Nephron progenitor cell (in vitro differentiated cells): ENCODE measurements around the gene VIM.

Experiments used
- DNase-seq: peaks from one replicate; pipeline ENCODE4 v3.0.0; 2021
- H3K27ac Mint-ChIP-seq: 2 replicates; pipeline ENCODE4 v1.8.0; 2021; ENCODE audit warnings: mild to moderate bottlenecking, moderate library complexity, mixed read lengths
- H3K27me3 Mint-ChIP-seq: 2 replicates; pipeline ENCODE4 v1.8.0; 2021; ENCODE audit warnings: mild to moderate bottlenecking, low read depth, mixed read lengths; ENCODE audit not compliant: poor library complexity
- H3K36me3 Mint-ChIP-seq: 2 replicates; pipeline ENCODE4 v1.8.0; 2021; ENCODE audit warnings: low read depth, mixed read lengths
- H3K4me1 Mint-ChIP-seq: 2 replicates; pipeline ENCODE4 v1.8.0; 2021; ENCODE audit warnings: mixed read lengths
- H3K4me3 Mint-ChIP-seq: 2 replicates; pipeline ENCODE4 v1.8.0; 2021; ENCODE audit warnings: mild to moderate bottlenecking, moderate library complexity, mixed read lengths
- H3K9me3 Mint-ChIP-seq: 2 replicates; pipeline ENCODE4 v1.8.0; 2021; ENCODE audit warnings: mild to moderate bottlenecking, moderate library complexity, mixed read lengths
- TF ChIP-seq, protein P1 (sequence below): fragments of 200-600 bp; sonication (generic); IDR thresholded peaks from 2 replicates; pipeline ENCODE4 v1.5.0; 2021; ENCODE audit warnings: antibody characterized with exemption

The VIM gene

DNA sequence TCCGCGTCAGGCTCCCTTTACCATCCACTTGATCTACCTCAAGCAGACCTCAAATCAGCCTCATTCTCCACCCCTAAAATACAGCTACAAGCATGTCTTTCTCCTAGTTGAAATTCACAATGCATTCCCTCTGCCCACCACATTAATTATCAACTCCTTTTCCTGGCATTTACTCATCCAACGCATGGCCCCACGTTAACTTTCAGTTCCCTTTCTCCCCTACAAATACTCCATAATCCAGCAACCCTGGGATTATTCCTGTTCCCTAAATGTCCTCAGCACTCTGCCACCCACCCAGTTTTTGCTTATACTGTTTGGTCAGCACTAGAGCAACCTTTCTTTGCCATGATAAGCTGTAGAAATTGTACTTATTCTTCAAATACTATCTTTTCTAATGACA is 5.7 kb upstream of the VIM start:
- H3K36me3 Mint-ChIP-seq: no peaks in the 10 kb centered on the region
- no peak for DNase-seq
- H3K4me1 Mint-ChIP-seq: peaks cover 26% of the 10 kb centered on the region
- TF ChIP-seq, protein P1, sequence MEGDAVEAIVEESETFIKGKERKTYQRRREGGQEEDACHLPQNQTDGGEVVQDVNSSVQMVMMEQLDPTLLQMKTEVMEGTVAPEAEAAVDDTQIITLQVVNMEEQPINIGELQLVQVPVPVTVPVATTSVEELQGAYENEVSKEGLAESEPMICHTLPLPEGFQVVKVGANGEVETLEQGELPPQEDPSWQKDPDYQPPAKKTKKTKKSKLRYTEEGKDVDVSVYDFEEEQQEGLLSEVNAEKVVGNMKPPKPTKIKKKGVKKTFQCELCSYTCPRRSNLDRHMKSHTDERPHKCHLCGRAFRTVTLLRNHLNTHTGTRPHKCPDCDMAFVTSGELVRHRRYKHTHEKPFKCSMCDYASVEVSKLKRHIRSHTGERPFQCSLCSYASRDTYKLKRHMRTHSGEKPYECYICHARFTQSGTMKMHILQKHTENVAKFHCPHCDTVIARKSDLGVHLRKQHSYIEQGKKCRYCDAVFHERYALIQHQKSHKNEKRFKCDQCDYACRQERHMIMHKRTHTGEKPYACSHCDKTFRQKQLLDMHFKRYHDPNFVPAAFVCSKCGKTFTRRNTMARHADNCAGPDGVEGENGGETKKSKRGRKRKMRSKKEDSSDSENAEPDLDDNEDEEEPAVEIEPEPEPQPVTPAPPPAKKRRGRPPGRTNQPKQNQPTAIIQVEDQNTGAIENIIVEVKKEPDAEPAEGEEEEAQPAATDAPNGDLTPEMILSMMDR: no peak
- H3K4me3 Mint-ChIP-seq: no peak overlapping the region
- H3K27me3 Mint-ChIP-seq: peaks cover 5% of the 10 kb centered on the region
- H3K9me3 Mint-ChIP-seq: no peaks in the 10 kb centered on the region
- H3K27ac Mint-ChIP-seq: no peak overlapping the region

DNA sequence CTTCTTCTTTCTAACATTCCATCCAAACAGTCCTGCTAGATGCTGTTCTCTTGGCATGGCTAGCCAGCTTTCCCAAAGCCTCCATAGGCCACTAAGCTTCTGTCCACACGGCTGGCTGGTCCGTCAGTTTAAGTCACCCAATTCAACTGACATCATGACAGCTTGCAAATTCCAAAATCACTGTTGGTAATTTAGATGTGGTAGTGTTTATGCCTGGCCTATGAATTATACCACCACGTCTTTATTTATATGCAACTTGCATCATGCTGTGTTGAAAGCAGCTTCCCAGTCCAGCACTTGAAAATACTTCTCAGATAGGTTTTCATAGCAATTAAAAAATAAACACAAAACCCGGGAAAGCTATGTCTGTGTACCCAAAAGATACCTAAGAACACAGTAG is 2.2 kb upstream of the VIM start:
- Mint-ChIP-seq H3K27me3 (peaks cover 13% of the 10 kb centered on the region), H3K27ac (no peak overlapping the region), H3K4me1 (peaks cover 29% of the 10 kb centered on the region), H3K36me3 (peaks cover 5% of the 10 kb centered on the region), H3K4me3 (no peak overlapping the region), H3K9me3 (no peaks in the 10 kb centered on the region)
- no peak for DNase-seq
- TF ChIP-seq, protein P1: no peak

DNA sequence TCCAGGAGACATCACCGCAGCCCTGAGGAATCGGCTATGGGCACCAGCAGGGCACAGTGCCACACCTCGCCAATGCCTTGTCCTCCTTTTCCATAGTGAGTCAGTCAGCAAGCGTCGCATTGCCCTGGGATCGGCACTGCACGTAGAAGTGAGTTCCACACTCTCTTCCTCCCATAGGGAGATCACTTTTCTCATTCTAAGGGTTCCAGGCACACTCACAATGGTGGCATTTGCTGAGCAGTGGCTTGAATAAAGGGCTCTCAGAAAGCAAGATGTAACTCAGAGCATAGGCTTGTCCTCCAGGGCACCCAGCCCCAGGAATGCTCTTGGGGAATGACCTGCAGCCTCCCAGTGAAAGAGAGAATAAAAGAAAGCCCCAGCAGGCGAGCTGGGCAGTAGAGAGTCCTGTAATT is 1.1 kb upstream of the VIM start:
- Mint-ChIP-seq H3K27me3 (peaks cover 13% of the 10 kb centered on the region), H3K27ac (no peak overlapping the region), H3K9me3 (no peaks in the 10 kb centered on the region), H3K36me3 (peaks cover 15% of the 10 kb centered on the region), H3K4me1 (peaks cover 35% of the 10 kb centered on the region), H3K4me3 (peak overlapping the region; percentile 94)
- TF ChIP-seq, protein P1: no peak
- no peak for DNase-seq

DNA sequence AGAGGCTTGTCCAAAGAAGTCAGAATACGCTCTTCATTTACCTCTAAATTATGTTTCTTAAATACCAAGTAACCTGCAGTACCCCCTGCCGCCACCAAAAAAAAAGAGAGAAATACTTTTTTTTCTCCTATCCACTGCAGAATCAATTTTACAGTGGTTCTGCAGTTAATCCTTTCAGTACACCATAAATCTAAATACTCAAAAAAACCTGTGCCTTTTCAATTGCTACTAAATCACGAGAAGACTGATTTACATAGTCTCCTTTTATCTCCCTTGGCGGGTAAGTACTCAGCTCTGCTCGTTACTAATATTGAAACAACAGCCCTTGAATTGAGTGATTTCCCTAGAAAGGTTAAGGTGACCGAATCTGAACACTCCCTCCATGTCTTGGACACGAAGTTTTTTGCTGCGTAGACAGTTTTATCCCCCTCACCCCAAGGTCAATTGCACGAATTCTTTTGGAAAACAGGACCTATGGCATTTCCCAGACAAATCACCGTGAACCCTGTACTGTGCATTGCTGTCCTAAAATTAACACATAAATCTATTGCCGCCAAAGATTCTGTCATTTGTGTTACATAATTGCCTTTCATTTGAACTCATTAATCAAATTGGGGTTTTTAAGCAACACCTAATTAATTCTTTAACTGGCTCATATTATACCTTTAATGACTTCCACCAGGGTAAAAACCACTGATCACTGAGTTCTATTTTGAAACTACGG is 512 bp upstream of the VIM start:
- Mint-ChIP-seq H3K27ac (peak overlapping the region; percentile 98), H3K4me3 (peak overlapping the region; percentile 94), H3K9me3 (no peaks in the 10 kb centered on the region), H3K4me1 (peaks cover 37% of the 10 kb centered on the region), H3K27me3 (peaks cover 16% of the 10 kb centered on the region), H3K36me3 (peaks cover 21% of the 10 kb centered on the region)
- no peak for DNase-seq
- TF ChIP-seq, protein P1: peak; percentile 63

DNA sequence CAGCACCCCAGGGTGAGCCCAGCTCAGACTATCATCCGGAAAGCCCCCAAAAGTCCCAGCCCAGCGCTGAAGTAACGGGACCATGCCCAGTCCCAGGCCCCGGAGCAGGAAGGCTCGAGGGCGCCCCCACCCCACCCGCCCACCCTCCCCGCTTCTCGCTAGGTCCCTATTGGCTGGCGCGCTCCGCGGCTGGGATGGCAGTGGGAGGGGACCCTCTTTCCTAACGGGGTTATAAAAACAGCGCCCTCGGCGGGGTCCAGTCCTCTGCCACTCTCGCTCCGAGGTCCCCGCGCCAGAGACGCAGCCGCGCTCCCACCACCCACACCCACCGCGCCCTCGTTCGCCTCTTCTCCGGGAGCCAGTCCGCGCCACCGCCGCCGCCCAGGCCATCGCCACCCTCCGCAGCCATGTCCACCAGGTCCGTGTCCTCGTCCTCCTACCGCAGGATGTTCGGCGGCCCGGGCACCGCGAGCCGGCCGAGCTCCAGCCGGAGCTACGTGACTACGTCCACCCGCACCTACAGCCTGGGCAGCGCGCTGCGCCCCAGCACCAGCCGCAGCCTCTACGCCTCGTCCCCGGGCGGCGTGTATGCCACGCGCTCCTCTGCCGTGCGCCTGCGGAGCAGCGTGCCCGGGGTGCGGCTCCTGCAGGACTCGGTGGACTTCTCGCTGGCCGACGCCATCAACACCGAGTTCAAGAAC is 1.1 kb downstream of the VIM start:
- H3K27ac Mint-ChIP-seq: peak overlapping the region; percentile 98
- no peaks in the 10 kb centered on the region for H3K9me3 Mint-ChIP-seq
- peaks cover 32% of the 10 kb centered on the region for H3K36me3 Mint-ChIP-seq
- peaks cover 39% of the 10 kb centered on the region for H3K4me1 Mint-ChIP-seq
- peaks cover 16% of the 10 kb centered on the region for H3K27me3 Mint-ChIP-seq
- peak overlapping the region; percentile 94 for H3K4me3 Mint-ChIP-seq
- DNase-seq: peak; percentile 74
- TF ChIP-seq, protein P1: no peak

DNA sequence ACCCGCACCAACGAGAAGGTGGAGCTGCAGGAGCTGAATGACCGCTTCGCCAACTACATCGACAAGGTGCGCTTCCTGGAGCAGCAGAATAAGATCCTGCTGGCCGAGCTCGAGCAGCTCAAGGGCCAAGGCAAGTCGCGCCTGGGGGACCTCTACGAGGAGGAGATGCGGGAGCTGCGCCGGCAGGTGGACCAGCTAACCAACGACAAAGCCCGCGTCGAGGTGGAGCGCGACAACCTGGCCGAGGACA is 1.6 kb downstream of the VIM start:
- peak overlapping the region; percentile 57 for H3K27ac Mint-ChIP-seq
- no peaks in the 10 kb centered on the region for H3K9me3 Mint-ChIP-seq
- DNase-seq: no peak
- TF ChIP-seq, protein P1: no peak
- H3K4me1 Mint-ChIP-seq: peaks cover 43% of the 10 kb centered on the region
- peaks cover 36% of the 10 kb centered on the region for H3K36me3 Mint-ChIP-seq
- peaks cover 16% of the 10 kb centered on the region for H3K27me3 Mint-ChIP-seq
- peak overlapping the region; percentile 94 for H3K4me3 Mint-ChIP-seq
